ENCODE results near the gene PLG.
A peak's percentile ranks its signal among the peaks of the same experiment; 100 is the strongest.
"Not testable (repeated sequence)": the region's sequence is repeated elsewhere in the genome, so short reads cannot be mapped to it uniquely, and the experiment has no call there.

Gene PLG

DNA sequence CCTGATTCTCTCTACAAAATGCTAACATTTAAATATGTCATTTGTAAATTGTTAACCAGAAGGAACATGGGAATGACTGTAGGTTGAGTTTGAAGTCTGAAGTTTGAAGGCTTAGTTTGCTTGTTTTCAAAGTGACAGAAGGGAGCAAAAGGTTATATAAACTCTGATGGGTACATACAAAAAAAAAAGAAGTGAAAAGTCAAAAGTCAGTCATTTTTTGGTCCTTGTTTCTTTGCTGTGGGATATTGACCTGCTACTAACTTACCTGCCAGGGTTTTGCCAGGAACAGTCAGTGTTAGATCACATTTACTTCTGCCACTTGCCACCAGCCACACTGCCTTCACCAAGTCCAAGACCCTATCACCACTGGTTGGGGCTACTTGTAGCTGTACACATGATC, 6.9 kb downstream of the PLG start:
- not testable (repeated sequence) for DNase-seq

DNA sequence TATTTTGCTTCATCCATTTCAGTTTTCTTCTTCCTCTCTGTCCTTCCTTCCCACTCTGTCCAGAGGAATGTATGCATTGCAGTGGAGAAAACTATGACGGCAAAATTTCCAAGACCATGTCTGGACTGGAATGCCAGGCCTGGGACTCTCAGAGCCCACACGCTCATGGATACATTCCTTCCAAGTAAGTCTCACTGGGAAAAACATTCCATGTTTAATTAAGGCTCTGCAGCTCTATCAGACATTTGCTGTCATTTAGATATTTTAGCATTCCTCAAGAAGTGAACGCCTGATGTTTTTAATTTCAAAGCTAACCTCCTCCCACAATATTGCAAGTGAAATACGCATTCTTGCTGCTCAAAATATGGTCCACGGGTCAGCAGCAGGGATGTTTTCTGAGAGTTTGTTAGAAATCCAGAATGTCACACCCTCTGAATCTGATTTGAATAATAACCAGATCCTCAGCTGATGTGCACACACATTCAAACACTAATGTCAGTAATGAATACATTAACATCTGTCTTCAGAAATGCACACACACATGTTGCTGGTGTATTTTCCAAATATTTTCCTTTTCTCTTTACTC, 12.8 kb downstream of the PLG start:
- no peak for DNase-seq

DNA sequence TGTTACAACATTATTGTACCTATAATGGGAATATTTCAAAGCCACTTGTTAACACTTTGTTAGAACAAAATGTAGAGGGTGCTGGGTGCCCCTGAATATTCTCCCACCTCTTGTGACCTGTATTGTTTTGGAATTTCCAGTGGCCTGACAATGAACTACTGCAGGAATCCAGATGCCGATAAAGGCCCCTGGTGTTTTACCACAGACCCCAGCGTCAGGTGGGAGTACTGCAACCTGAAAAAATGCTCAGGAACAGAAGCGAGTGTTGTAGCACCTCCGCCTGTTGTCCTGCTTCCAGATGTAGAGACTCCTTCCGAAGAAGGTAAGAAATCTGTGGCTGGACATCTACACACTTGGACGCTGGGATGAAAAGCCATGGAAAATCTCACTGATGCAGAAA, 28.9 kb downstream of the PLG start:
- no peak for DNase-seq

DNA sequence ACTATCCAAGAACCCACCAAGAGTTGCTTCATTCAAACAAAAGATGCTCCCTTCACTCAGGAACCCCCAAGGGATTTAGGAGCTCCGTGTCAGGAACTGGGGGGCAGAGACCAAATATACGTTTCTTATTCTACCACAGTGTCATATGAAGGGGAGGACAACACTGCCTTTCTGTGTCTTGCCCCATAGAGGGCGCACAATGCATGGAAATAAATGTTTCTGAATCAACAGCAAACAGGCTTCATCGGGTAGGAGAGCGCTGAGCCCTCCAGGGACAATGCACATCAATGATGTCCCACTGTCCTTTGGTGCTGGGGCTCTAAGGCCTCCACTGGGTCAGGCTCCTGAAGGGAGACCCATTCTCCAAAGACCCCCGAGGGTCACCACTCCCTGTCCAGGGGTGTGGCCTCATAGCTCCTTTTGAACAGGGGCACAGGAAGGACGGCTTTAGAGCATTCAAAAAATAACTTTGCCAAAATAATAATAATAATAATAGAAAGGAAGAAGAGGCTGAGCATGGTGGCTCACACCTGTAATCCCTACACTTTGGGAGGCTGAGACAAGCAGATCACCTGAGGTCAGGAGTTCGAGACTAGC, 31.1 kb downstream of the PLG start:
- peak; percentile 8 to 31 for DNase-seq

DNA sequence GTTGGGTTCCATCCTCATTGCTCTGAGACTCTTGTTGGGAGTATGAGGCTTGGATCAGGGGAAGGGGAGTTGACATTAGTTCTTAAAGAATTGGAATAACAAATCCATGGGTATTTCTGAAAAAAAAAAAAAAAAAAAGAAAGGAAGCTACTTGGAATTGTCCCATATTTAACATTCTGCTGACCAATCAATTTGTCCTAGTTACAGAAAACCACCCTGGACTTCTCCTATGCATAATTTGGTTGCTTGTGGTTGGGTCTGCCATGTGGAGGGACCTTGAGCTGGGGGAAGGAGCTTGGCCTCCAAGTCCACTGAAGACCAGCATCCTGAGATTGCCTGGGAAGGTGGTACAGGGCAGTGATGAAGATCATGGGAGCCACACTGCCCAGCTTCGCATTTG, 32.6 kb downstream of the PLG start:
- no peak for DNase-seq

DNA sequence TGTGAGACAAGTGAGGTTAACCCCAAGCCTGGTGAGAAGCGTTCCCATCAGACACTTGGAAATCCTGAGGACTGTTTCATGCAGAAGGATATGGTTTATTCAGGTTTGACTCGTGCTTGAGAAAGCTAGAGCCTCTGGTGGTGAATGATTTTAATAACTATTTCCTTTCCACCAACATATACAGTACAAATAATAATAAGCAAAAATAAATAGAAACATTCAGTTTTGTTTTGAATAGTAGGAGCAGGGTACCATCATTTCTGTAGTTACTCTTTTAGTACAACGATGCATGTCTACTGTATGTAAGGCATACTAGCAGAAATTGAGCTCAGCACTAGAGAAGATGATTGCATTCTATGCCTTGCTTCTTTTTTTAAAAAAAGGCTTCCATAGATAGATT, 33.5 kb downstream of the PLG start:
- no peak for DNase-seq

DNA sequence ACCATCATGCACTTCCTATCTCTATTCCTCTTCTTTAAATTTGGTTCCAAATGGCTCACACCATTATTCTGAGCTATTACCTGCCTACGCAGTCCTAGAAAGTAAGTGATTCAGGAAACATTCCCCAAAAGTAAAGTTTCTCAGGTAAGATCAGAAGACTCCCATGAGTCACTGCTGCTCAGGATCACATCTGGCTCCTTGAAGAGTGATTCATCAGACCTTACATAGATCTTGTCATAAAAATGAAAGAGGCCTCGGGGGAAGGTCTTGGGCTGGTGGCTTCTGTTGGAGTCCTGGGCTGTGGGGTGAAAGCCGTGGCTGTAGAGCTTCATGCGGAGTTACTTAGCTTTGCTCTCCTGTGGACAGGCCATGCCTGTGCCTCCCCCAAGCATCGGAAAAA, 35.9 kb downstream of the PLG start:
- no peak for DNase-seq

DNA sequence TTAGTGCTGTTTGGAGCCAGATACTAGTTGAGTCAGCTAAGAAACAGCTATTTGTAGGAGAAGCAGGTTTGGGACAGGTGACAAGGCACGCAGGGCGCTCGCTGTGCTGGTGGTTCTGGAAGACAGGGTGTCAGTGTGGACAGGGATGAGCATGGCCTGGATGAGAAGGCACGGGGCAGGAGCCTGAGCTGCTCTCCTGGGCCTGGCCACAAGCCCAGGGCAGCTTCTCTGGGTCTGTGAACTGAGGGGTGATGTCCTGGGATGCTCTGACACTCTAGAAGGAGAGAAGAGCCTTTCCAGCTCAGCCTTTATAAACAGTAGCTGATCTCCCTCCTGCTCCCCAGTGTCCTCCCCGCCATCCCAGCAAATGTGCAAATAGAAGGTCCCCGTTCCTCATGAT, 37.9 kb downstream of the PLG start:
- no peak for DNase-seq

DNA sequence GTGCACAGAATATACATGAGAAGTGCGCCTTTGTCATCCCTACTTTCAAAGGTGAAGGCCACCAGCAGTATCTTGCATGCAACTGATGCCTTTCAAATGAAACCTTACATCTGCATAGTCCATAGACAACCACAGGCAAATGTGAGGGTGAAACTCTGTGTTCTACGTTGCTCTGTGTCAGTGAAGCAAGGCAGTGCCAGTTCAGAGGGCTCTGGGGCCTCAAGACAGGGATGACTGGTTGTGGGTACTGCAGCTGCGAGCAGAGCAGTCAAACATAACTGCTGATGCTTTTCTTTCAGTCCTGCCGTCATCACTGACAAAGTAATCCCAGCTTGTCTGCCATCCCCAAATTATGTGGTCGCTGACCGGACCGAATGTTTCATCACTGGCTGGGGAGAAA, 39.0 kb downstream of the PLG start:
- not testable (repeated sequence) for DNase-seq

DNA sequence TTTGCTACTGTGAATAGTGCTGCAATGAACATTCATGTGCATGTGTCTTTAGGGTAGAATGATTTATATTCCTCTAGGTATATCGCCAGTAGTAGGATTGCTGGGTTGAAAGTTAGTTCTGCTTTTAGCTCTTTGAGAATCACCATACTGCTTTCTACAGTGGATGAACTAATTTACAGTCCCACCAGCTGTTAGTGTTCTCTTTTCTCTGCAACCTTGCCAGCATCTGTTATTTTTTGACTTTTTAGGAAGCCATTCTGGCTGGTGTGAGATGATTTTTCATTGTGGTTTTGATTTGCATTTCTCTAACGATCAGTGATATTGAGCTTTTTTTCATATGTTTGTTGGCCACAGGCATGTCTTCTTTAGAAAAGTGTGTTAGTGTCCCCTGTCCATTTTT, 40.0 kb downstream of the PLG start:
- DNase-seq = no peak

DNA sequence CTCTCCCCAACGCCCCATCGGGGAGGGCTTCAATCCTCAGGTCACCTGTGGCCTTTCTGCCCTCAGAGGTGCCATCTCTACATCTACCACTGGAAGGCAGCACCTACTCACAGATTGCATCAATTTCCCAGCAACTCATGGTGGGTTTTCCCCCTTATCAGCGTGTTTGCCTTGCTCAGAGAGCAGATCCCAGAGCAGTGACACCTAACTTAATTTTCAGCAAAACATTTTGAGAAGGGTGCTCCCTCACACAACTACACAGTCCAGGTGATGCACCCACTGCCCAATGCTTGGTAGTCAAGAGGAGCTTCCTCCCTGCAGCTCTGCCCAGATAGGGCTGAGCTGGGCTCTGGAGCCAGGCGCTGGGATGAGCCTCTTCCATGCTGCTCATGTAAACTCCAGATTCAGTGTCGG, 48.2 kb downstream of the PLG start:
- DNase-seq = peak in 1 of 2 experiments; percentile 17

DNA sequence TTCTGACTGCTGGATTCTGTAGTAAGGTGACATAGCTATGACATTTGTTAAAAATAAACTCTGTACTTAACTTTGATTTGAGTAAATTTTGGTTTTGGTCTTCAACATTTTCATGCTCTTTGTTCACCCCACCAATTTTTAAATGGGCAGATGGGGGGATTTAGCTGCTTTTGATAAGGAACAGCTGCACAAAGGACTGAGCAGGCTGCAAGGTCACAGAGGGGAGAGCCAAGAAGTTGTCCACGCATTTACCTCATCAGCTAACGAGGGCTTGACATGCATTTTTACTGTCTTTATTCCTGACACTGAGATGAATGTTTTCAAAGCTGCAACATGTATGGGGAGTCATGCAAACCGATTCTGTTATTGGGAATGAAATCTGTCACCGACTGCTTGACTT, 51.2 kb downstream of the PLG start:
- DNase-seq = not testable (repeated sequence)

DNA sequence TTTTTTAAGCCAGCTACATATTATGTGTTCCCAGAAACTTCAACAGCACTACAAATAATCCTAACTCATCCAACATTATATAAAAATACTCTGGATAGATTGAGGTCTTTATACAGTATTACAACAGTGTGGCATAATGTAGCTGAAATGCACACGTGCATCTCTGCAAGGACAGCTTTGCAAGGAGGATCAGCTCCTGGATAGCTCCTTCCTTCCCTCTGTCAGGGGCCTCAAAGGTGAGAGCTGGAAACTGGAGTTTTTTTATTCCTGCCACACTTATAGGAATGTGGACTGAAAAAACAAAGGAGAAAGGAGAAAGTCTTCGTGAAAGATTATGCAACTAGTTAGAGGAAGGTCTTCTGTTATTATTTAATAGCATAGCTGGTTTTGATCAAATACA, 53.1 kb downstream of the PLG start:
- no peak for DNase-seq

DNA sequence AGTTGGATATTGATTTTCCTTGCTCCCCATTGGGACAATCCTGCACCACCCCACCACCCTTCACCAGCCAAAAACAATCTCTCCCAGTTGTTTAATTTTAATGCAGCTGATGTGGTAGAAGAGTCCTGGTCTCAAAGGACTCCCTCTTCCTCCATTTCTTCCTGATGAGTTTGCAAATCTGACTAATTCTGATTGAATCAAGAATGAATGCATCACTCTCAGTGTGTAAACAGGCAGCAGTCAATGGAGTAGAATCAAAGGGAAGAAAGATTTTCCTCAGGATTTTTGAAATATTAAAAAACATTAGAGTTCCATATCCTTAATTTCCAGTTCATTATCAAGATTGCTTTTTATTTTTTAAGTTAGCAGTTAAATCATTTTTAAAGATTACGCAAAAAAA, 54.0 kb downstream of the PLG start:
- DNase-seq = no peak

DNA sequence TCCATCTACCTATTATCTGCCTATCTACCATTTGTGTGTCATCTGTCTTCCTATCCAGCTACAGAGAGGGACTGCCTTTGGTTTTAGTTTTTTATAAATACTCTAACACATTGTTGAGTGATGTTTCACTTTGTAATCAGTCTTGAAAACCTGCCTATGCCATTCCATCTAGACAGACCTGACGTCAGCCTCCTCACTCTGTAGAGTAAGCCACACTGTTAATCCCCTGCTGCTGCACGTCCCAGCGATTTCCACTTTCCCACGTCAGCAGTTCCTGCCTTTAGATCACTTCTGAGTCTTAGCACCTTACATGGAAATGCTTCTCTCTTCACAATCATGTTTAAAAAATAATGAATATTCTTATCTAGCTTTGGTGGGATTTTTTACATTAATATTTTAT, 54.8 kb downstream of the PLG start:
- DNase-seq = no peak

DNA sequence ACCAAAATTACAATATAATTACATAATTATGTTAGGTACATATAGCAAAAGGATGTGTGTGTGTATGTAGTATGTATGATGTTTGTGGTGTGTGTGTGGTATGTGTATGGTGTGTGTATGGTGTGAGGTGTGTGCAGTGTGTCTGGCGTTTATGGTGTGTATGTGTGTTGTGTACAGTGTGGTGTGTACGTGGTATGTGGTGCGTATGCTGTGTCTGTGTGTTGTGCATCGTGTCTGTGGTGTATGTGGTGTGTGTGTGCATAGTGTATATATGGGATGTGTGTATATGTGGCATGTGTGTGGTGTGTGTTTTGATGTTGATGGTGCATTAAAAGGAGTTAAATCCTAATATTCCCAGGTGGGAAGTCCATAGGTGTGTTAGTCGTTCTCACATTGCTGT, 62.8 kb downstream of the PLG start:
- DNase-seq = no peak

DNA sequence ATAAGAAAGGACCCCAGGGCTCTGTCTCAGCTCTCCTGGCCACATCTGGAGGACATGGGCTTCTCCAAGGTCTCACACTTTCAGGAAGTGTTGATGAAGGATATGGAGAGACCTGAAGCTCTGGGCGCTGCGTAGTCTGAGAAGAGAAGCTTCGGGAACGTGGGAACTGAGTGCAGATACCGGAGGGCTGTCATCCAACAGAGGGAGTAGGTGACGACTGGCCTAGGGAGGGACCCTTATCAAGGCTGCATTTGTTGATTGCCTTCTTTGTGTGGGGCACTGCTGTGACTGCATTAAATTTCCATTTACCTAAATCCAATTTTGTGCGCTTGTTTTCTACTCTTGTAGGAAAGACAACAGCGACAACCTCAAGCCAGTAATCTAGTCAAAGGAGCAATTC, 63.4 kb downstream of the PLG start:
- DNase-seq = no peak

DNA sequence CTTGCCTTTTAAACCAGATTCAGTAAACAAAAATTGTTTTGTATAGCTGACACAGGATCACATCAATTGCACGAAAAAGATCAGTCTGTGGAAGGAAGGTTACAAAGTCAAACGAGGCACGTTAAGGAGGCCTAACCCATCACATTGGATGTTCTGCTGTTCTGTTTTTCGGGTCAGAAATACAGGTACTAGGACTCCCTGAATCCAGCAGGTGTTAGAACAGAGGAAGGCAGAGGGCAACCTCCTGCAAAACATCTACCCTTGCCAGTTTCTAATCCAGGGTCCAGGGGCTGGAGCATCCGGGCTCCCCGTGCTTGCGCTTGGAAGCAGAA, 64.6 kb downstream of the PLG start:
- no peak for DNase-seq

DNA sequence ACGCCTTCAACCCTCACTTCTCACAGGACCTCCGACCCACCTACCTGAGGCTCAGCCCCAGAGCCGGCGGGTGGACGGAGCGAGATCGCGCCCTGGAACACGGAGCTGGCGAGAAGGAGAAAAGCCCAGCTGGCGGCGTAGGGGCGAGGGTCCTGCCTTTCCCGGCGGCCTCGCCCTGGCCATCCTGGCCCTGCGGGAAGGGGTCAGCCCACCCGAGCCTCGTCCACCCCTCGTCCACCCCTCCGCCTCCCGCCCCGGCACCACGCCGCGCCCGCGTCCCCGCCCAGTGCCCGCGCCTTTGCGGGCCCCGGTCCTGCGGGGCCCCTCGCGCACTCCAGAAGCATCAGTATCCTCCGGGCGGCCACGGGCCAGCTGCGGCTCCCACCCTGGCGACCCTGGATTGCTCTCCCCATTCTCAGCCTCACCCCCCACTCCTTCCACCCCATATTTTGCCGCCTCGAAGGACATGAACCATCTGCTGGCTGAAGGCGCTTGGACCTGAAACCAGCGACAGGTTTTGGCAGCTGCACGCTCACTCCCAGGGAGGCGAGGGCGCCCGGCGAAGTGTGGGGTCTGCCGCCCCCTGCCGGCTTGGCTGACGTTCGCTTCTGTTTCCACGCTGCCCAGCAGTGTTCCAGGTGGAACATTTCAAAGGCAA, 65.1 kb downstream of the PLG start:
- peak; percentile 63 to 67 for DNase-seq

DNA sequence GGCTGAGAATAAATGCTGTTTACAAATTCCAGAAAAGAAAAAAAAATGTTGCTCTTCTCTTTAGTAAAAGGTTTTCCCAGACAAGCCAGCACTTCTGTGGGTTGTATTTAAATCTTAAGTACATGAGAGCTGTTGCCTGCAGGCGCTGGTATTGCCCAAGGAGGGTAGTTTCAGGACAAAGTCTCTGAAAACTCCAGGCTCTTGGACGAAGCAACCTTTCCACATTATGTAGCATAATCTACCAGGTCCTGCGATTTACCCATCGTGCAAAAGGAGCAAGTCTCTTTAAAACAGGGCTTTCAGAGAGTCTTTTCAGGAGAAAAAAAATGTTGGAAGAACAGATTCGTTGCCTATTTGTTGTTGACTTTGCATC, 65.6 kb downstream of the PLG start:
- DNase-seq = no peak

DNA sequence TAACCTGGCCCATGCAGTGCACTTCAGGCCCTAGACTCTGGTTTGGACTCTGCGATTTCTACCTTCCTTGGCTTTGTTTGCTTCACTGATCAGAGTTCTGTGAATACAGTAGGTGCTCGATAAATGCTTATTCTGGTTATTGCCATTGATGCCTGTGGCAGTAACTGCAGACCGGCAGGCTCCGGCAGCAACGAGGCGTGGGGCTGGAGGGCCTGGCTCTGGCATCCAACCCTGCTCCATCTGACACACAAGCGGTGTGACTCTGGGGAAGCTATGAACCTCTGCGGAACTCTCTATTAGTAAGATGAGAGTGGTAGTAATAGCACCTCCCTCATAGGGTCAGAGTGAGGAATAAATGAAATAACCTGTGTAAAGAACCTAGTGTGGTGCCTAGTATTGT, 66.1 kb downstream of the PLG start:
- no peak for DNase-seq

DNA sequence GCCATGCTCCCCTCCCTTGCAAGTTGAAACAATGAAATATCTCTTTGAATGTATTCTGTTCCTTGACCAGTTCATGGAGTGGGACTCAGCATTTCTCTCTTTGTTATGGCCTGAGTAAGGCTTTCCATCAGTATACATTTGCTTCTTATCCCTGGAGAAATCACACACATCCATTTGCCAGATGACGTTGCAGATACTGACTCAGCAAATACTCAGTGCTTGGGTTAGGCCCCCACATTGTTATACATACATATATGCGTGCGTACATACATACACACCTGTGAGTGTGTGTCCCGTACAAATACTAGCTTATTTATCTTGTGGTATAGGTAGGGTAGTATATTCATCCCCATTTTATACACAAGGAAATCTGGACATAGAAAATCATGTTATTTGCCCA, 72.4 kb downstream of the PLG start:
- DNase-seq = no peak

DNA sequence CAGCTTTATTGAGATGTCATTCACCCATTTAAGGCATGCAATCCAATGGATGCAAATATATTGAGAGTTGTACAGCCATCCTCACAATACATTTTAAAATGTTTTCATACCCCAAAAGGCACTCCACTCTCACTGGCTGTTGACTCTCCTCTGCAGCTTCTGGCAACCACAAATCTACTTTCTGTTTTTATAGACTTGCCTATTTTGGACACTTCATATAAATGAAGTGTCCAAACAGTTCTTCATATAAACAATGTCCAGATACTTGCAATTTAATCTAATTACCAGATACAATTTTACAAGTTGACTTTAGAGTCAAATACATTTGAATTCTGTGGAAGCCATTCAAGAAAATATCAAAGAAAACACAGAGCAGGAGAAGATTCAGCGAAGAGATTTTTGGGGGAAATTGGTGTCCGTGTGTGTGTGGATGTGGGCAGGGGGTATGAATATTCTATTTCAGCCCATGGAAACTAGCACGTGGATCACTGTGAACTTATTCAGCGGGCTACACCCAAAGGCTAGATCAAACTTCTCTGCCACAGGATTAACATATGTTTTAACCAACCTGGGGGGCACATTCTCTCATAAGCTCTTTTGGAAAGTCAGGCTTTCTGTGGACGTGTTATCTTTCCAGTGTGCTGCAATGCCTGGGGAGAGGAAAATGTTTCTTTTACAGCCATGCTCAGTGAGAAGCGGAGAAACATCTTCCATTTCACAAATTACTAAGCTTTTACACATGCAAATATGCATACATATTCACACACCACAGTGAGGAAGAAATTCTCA, 73.9 kb downstream of the PLG start:
- DNase-seq = no peak

DNA sequence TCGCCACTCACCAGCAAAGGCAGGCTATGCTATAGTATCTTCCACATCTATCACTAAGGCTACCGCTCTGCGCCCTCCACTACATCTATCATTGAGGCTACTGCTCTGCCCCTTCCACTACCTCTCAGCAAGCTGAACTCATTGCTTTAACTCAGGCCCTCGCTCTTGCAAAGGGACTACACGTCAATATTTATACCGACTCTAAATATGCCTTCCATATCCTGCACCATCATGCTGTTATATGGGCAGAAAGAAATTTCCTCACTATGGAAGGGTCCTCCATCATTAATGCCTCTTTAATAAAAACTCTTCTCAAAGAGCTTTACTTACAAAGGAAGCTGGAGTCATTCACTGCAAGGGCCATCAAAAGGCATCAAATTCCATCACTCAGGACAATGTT, 77.1 kb downstream of the PLG start:
- not testable (repeated sequence) for DNase-seq
